K562 (cell line): ENCODE results near the gene IGF2R. TPM values are rescaled to one million over a fixed set of nuclear protein-coding genes. Genes with fewer than 3 reads are reported as not detected.

ENCODE experiments used
- BACH1 ChIP-seq: fragments of 200-800 bp; sonication (Bioruptor generic); IDR thresholded peaks from 2 replicates; pipeline ENCODE4 v1.6.1; 2016; ENCODE audit warnings: missing genetic modification characterization, missing compliant biosample characterization
- FOXK1 ChIP-seq: sonication (generic); formaldehyde crosslinking; IDR thresholded peaks from 2 replicates; pipeline ENCODE4 v1.8.0; 2022; ENCODE audit warnings: missing genetic modification reagents, mild to moderate bottlenecking, borderline replicate concordance
- HNRNPUL1 ChIP-seq: fragments of 200-400 bp; formaldehyde crosslinking; IDR thresholded peaks from 2 replicates; pipeline ENCODE4 v1.6.1; 2017; ENCODE audit warnings: low read length
- KDM1A ChIP-seq, 2 experiments: fragments of 450-650 bp; IDR thresholded peaks; 2 replicates each; pipeline ENCODE4 v1.6.1; 2016; ENCODE audit warnings: mild to moderate bottlenecking in 2 of 2
- RNF2 ChIP-seq: sonication (generic); IDR thresholded peaks from 2 replicates; pipeline ENCODE4 v1.6.1; 2016
- TCF3 ChIP-seq: sonication (generic); formaldehyde crosslinking; IDR thresholded peaks from 2 replicates; pipeline ENCODE4 v1.4.0; 2020; ENCODE audit warnings: mild to moderate bottlenecking, missing genetic modification reagents
- polyA plus RNA-seq, 8 experiments: library from polyadenylated mRNA; depleted of rRNA in 4 of 8; stranded (reverse) in 5 of 8; unstranded in 3 of 8; fragments of >200 nt; fragmentation: Nextera tagmentation in 2 of 8; fragmentation: Illumina TruSeq in 1 of 8; extraction: Ambion mirVana in 2 of 8; extraction: Trizol in 1 of 8; gene quantifications; 2 replicates each; pipeline versions ENCODE4 v1.2.1 to v1.2.3, GENCODE V29; 2011 to 2014; ENCODE audit warnings: inconsistent platforms in 1 of 8, missing spikeins in 1 of 8
- total RNA-seq, 7 experiments: library from RNA; depleted of rRNA in 6 of 7; stranded (reverse); fragments of >200 nt in 6 of 7; fragmentation: Illumina TruSeq in 2 of 7; extraction: Trizol in 2 of 7; gene quantifications; 2 replicates each; pipeline versions ENCODE4 v1.2.1 to v1.2.3, GENCODE V29; 2011 to 2021; ENCODE audit warnings: low replicate concordance in 1 of 7
- TF ChIP-seq, protein P1 (sequence below): IDR thresholded peaks from 3 replicates; pipeline ENCODE4 v1.6.1; 2011; ENCODE audit warnings: borderline replicate concordance, mild to moderate bottlenecking, moderate library complexity; ENCODE audit not compliant: insufficient read length; ENCODE audit errors: extremely low read depth
- TF ChIP-seq, protein P2 (sequence below): fragments of 450-650 bp; IDR thresholded peaks from 2 replicates; pipeline ENCODE4 v1.6.1; 2017; ENCODE audit warnings: antibody characterized with exemption, mild to moderate bottlenecking
- TF ChIP-seq, protein P3 (sequence below): fragments of 450-650 bp; IDR thresholded peaks from 2 replicates; pipeline ENCODE4 v1.6.1; 2016; ENCODE audit warnings: mild to moderate bottlenecking
- TF ChIP-seq, protein P4 (sequence below): IDR thresholded peaks from 2 replicates; pipeline ENCODE4 v1.6.1; 2016; ENCODE audit warnings: missing genetic modification characterization, missing compliant biosample characterization

The IGF2R gene
- total and polyA plus RNA-seq, 9 of the 15 experiments (the other 6 are each of a cell fraction or from before 2014, with no cell fraction given), result 3.5 to 92.3 (median 34.5) TPM

DNA sequence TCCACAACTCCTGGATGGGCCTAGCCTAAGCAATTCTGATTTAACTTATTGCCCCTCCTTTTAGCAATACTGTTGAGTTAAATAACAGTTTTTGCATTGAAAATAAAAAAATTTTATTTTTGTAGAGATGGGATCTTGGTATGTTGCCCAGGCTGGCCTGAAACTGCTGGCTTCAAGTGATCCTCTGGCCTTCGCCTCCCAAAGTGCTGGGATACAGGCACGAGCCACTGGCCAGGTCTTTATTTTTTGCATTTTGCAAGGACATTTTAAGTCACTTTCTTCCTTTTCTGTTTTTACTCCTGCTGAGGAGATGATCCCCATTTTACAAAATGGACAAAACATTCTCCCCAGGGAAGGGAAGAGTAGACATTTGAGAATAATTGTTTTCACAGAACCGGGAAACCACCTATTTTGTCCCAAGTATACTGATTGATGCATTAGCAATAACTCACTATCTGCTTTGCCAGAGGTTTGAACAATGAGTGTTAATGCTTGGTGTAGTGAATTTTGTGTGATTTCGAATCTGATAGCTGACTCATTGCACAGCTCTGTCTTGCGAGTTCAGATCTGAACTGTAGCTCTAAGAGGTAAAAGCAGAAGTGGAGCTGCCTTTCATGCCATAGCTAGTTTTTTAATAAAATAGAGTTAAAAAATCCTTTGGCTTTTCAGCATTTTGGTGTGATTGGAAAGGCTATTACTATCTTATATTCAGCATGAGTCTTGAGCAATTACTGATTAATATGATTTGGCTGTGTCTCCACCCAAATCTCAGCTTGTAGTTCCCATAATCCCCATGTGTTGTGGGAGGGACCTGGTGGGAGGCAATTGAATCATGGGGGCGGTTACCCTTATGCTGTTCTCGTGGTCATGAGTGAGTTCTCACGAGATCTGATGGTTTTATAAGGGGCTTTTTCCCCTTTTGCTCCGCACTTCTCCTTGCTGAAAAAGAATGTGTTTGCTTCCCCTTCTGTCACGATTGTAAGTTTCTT is 20.9 kb downstream of the IGF2R start (continued):
- TF ChIP-seq HNRNPUL1, result no peak
- TF ChIP-seq TCF3 (CRISPR knock-in tag), result peak; percentile 63
- TF ChIP-seq, protein P1, sequence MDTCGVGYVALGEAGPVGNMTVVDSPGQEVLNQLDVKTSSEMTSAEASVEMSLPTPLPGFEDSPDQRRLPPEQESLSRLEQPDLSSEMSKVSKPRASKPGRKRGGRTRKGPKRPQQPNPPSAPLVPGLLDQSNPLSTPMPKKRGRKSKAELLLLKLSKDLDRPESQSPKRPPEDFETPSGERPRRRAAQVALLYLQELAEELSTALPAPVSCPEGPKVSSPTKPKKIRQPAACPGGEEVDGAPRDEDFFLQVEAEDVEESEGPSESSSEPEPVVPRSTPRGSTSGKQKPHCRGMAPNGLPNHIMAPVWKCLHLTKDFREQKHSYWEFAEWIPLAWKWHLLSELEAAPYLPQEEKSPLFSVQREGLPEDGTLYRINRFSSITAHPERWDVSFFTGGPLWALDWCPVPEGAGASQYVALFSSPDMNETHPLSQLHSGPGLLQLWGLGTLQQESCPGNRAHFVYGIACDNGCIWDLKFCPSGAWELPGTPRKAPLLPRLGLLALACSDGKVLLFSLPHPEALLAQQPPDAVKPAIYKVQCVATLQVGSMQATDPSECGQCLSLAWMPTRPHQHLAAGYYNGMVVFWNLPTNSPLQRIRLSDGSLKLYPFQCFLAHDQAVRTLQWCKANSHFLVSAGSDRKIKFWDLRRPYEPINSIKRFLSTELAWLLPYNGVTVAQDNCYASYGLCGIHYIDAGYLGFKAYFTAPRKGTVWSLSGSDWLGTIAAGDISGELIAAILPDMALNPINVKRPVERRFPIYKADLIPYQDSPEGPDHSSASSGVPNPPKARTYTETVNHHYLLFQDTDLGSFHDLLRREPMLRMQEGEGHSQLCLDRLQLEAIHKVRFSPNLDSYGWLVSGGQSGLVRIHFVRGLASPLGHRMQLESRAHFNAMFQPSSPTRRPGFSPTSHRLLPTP, result no peak
- TF ChIP-seq KDM1A (IDR thresholded peaks at IDR 0.05), result peak; percentile 78 to 82
- peak; percentile 4; the same call in 1 of the 2 replicates for TF ChIP-seq RNF2
- TF ChIP-seq BACH1 (tag), result peak; percentile 75
- TF ChIP-seq, protein P2, sequence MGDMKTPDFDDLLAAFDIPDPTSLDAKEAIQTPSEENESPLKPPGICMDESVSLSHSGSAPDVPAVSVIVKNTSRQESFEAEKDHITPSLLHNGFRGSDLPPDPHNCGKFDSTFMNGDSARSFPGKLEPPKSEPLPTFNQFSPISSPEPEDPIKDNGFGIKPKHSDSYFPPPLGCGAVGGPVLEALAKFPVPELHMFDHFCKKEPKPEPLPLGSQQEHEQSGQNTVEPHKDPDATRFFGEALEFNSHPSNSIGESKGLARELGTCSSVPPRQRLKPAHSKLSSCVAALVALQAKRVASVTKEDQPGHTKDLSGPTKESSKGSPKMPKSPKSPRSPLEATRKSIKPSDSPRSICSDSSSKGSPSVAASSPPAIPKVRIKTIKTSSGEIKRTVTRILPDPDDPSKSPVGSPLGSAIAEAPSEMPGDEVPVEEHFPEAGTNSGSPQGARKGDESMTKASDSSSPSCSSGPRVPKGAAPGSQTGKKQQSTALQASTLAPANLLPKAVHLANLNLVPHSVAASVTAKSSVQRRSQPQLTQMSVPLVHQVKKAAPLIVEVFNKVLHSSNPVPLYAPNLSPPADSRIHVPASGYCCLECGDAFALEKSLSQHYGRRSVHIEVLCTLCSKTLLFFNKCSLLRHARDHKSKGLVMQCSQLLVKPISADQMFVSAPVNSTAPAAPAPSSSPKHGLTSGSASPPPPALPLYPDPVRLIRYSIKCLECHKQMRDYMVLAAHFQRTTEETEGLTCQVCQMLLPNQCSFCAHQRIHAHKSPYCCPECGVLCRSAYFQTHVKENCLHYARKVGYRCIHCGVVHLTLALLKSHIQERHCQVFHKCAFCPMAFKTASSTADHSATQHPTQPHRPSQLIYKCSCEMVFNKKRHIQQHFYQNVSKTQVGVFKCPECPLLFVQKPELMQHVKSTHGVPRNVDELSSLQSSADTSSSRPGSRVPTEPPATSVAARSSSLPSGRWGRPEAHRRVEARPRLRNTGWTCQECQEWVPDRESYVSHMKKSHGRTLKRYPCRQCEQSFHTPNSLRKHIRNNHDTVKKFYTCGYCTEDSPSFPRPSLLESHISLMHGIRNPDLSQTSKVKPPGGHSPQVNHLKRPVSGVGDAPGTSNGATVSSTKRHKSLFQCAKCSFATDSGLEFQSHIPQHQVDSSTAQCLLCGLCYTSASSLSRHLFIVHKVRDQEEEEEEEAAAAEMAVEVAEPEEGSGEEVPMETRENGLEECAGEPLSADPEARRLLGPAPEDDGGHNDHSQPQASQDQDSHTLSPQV, result peak; percentile 6; the same call in 1 of the 2 replicates
- TF ChIP-seq, protein P3, sequence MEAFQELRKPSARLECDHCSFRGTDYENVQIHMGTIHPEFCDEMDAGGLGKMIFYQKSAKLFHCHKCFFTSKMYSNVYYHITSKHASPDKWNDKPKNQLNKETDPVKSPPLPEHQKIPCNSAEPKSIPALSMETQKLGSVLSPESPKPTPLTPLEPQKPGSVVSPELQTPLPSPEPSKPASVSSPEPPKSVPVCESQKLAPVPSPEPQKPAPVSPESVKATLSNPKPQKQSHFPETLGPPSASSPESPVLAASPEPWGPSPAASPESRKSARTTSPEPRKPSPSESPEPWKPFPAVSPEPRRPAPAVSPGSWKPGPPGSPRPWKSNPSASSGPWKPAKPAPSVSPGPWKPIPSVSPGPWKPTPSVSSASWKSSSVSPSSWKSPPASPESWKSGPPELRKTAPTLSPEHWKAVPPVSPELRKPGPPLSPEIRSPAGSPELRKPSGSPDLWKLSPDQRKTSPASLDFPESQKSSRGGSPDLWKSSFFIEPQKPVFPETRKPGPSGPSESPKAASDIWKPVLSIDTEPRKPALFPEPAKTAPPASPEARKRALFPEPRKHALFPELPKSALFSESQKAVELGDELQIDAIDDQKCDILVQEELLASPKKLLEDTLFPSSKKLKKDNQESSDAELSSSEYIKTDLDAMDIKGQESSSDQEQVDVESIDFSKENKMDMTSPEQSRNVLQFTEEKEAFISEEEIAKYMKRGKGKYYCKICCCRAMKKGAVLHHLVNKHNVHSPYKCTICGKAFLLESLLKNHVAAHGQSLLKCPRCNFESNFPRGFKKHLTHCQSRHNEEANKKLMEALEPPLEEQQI, result peak; percentile 12; the same call in 1 of the 2 replicates
- no peak for TF ChIP-seq FOXK1 (CRISPR knock-in tag)
- TF ChIP-seq, protein P4, sequence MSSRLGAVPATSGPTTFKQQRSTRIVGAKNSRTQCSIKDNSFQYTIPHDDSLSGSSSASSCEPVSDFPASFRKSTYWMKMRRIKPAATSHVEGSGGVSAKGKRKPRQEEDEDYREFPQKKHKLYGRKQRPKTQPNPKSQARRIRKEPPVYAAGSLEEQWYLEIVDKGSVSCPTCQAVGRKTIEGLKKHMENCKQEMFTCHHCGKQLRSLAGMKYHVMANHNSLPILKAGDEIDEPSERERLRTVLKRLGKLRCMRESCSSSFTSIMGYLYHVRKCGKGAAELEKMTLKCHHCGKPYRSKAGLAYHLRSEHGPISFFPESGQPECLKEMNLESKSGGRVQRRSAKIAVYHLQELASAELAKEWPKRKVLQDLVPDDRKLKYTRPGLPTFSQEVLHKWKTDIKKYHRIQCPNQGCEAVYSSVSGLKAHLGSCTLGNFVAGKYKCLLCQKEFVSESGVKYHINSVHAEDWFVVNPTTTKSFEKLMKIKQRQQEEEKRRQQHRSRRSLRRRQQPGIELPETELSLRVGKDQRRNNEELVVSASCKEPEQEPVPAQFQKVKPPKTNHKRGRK (tag), result no peak
